Stomach (tissue), 9 donors: ENCODE results near the gene CARHSP1. TPM values are rescaled to one million over a fixed set of nuclear protein-coding genes. Genes with fewer than 3 reads are reported as not detected.
"Not testable (repeated sequence)": the region's sequence is repeated elsewhere in the genome, so short reads cannot be mapped to it uniquely, and the experiment has no call there.

Experiments
- DNase-seq, 2 donors: peaks; one replicate each; pipeline versions ENCODE4 v3.0.0 to v3.0.0-alpha.2; 2013 to 2019
- H3K27ac ChIP-seq, 5 donors: fragments of 200-600 bp in 4 of 5; sonication (generic) in 4 of 5; one replicate each; pipeline ENCODE4 v1.5.1; 2013 to 2019; ENCODE audit warnings: mild to moderate bottlenecking in 1 of 5, moderate library complexity in 1 of 5
- H3K27me3 ChIP-seq, 3 donors: fragments of 200-600 bp; sonication (generic); one replicate each; pipeline ENCODE4 v1.5.1; 2017 to 2019; ENCODE audit warnings: mixed run types in 1 of 3
- H3K36me3 ChIP-seq, 4 donors: fragments of 200-600 bp; sonication (generic); 1 replicate in 3 of 4; 2 replicates in 1 of 4; pipeline ENCODE4 v1.5.1; 2016 to 2019
- H3K4me1 ChIP-seq, 4 donors: fragments of 200-600 bp; sonication (generic); one replicate each; pipeline ENCODE4 v1.5.1; 2016 to 2019
- H3K4me3 ChIP-seq, 4 donors: fragments of 200-600 bp; sonication (generic) in 3 of 4; one replicate each; pipeline ENCODE4 v1.5.1; 2016 to 2019; ENCODE audit warnings: mild to moderate bottlenecking in 1 of 4
- H3K9me3 ChIP-seq, 4 donors: fragments of 200-600 bp; sonication (generic); one replicate each; pipeline ENCODE4 v1.5.1; 2016 to 2019
- EP300 ChIP-seq: sonication (generic); formaldehyde crosslinking; IDR thresholded peaks from one replicate; pipeline ENCODE4 v1.6.1; 2017; ENCODE audit warnings: antibody characterized with exemption
- POLR2A ChIP-seq, 4 donors: fragments of 450-650 bp; IDR thresholded peaks; one replicate each; pipeline ENCODE4 v1.6.1; 2016; ENCODE audit warnings: antibody characterized with exemption in 4 of 4, control low read depth in 2 of 4, mild to moderate bottlenecking in 1 of 4, moderate library complexity in 1 of 4
- POLR2AphosphoS5 ChIP-seq, 3 donors: sonication (generic); formaldehyde crosslinking; IDR thresholded peaks; one replicate each; pipeline ENCODE4 v1.6.1; 2016; ENCODE audit warnings: antibody characterized with exemption in 3 of 3
- WGBS, 5 donors: extraction: QIAGEN DNeasy Blood & Tissue Kit in 3 of 5; methylation state at CpG; one replicate each; pipeline versions ENCODE4 v1.1.5 to v1.1.7; 2013 to 2018; 5-methylcytosine and 5-hydroxymethylcytosine counted together
- intact Hi-C: fragments of 100-400 bp; cut with DNase I; formaldehyde crosslinking; loops from one replicate; pipeline ENCODE4 v1.15.1; 2023; ENCODE audit warnings: low total_unique reads
- polyA plus RNA-seq, 3 donors: library from polyadenylated mRNA; stranded (reverse); fragments of 200-250 nt; gene quantifications; one replicate each; pipeline ENCODE4 v1.2.3, GENCODE V29; 2013
- total RNA-seq, 5 donors: library from RNA; depleted of rRNA; stranded (reverse); fragments of >200 nt; gene quantifications; one replicate each; pipeline versions ENCODE4 v1.1.0 to v1.2.3, GENCODE V29; 2014 to 2016
- TF ChIP-seq, protein P1 (sequence below), 7 experiments: fragments of 450-650 bp in 4 of 7; fragments of 200-600 bp in 3 of 7; sonication (generic) in 3 of 7; IDR thresholded peaks; one replicate each; pipeline ENCODE4 v1.5.1; 2016 to 2019; ENCODE audit warnings: antibody characterized with exemption in 7 of 7, control low read depth in 2 of 7, mild to moderate bottlenecking in 1 of 7
- donor health status: healthy with polysubstance abuse.
- donor health status: Bipolar disorder and iron deficiency.
- donor health status: healthy.

Gene CARHSP1
- total and polyA plus RNA-seq, 8 donors, result 2.0 to 190 (median 58.5) TPM

DNA sequence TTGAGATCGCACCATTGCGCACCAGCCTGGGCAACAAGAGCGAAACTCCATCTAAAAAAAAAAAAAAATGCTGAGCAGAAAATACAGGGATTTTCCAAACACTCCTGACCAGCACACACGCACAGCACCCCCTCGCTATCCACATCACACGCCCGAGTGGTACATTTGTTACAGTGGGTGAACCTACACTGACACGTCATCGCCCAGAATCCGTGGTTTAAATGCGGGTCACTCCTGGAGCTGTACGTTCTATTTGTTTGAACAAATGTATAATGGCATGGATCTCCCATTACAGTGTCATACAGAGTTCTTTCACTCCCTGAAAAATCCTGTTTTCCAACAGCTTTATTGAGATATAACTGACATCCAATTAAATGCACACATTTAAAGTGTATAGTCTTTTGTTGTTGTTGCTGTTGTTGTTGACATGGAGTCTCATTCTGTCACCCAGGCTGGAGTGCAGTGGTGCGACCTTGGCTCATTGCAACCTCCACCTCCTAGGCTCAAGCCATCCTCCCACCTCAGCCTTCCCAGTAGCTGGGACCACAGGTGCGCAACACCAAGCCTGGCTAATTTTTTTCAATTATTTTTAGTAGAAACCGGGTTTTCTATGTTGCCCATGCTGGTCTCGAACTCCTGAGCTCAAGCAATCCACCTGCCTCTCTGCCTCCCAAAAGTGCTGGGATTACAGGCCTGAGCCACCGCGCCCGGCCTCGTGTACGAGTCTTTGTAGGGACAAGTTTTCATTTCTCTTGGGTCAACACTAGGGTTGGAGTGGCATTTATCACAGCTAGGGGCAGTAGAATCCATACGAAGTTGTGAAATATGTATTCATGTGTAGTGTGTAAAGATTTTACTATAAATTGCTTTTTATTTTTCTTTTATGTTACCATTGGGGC lies 4.4 kb upstream of the CARHSP1 start:
- 82 to 89% (median 85%) methylated on average over 22 of the region's 22 CpGs for WGBS, 5 donors
- DNase-seq, result no peak
- Histone ChIP-seq H3K4me3 (no peak overlapping the region), H3K27me3 (no peaks in the 10 kb centered on the region), H3K4me1 (peaks cover 0 to 27% (median 19%) of the 10 kb centered on the region in 4 donors), H3K36me3 (no peaks in the 10 kb centered on the region), H3K27ac (no peak overlapping the region), H3K9me3 (no peaks in the 10 kb centered on the region)
- TF ChIP-seq, protein P1, sequence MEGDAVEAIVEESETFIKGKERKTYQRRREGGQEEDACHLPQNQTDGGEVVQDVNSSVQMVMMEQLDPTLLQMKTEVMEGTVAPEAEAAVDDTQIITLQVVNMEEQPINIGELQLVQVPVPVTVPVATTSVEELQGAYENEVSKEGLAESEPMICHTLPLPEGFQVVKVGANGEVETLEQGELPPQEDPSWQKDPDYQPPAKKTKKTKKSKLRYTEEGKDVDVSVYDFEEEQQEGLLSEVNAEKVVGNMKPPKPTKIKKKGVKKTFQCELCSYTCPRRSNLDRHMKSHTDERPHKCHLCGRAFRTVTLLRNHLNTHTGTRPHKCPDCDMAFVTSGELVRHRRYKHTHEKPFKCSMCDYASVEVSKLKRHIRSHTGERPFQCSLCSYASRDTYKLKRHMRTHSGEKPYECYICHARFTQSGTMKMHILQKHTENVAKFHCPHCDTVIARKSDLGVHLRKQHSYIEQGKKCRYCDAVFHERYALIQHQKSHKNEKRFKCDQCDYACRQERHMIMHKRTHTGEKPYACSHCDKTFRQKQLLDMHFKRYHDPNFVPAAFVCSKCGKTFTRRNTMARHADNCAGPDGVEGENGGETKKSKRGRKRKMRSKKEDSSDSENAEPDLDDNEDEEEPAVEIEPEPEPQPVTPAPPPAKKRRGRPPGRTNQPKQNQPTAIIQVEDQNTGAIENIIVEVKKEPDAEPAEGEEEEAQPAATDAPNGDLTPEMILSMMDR (IDR thresholded peaks at IDR 0.05), result no peak
- TF ChIP-seq POLR2AphosphoS5 (IDR thresholded peaks at IDR 0.05) (no peak), POLR2A (IDR thresholded peaks at IDR 0.05) (no peak), EP300 (no peak)
- intact Hi-C loops, result no loop called here

DNA sequence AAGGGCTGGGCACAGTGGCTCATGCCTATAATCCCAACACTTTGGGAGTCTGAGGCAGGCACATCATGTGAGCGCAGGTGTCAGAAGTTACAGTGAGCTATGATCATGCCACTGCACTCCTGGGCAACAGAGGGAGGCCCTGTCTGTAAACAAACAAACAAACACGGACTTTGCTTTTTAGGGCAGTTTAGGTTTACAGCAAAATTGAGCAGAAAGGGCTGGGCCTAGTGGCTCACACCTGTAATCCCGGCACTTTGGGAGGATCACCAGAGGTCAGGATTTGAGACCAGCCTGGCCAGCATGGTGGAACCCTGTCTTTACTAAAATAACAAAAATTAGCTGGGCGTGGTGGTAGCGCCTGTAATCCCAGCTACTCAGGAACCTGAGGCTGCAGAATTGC lies 3.3 kb upstream of the CARHSP1 start:
- intact Hi-C loops, result no loop called here
- H3K36me3 ChIP-seq, result no peaks in the 10 kb centered on the region
- no peak for DNase-seq
- no peaks in the 10 kb centered on the region for H3K9me3 ChIP-seq
- H3K4me3 ChIP-seq, result no peak overlapping the region
- WGBS, 5 donors, result 86 to 94% (median 90%) methylated on average over 5 of the region's 5 CpGs
- H3K4me1 ChIP-seq, result peaks cover 1 to 39% (median 26%) of the 10 kb centered on the region in 4 donors
- no peak overlapping the region for H3K27ac ChIP-seq
- TF ChIP-seq, protein P1 (IDR thresholded peaks at IDR 0.05), result no peak
- TF ChIP-seq EP300 (no peak), POLR2AphosphoS5 (IDR thresholded peaks at IDR 0.05) (no peak), POLR2A (IDR thresholded peaks at IDR 0.05) (no peak)
- H3K27me3 ChIP-seq, result no peaks in the 10 kb centered on the region

- peak overlapping the region in 3 of 5 donors; percentile 91 to 94 (median 91) for H3K27ac ChIP-seq
- H3K27me3 ChIP-seq, H3K36me3 ChIP-seq, DNase-seq, H3K9me3 ChIP-seq, intact Hi-C loops: not testable (repeated sequence)
- peak overlapping the region in 1 of 4 donors; percentile 66 for H3K4me3 ChIP-seq
- H3K4me1 ChIP-seq, result peaks cover 23 to 60% (median 47%) of the 10 kb centered on the region in 4 donors
- 90 to 94% (median 93%) methylated on average over 10 of the region's 10 CpGs for WGBS, 5 donors
These were observed 1.1 kb upstream of the CARHSP1 start for GRCh38 chr16:8869988-8870241.

- Histone ChIP-seq H3K9me3 (no peaks in the 10 kb centered on the region), H3K27me3 (no peaks in the 10 kb centered on the region), H3K4me1 (peaks cover 28 to 65% (median 53%) of the 10 kb centered on the region in 4 donors), H3K27ac (peak overlapping the region; percentile 62 to 94 (median 91)), H3K36me3 (no peaks in the 10 kb centered on the region), H3K4me3 (peak overlapping the region; percentile 61 to 76 (median 70))
- TF ChIP-seq EP300 (no peak), POLR2AphosphoS5 (IDR thresholded peaks at IDR 0.05) (peak in 1 of 3 donors; percentile 2)
- intact Hi-C loops, result no loop called here
- WGBS, 5 donors, result 17 to 26% (median 23%) methylated on average over 26 to 37 of the region's 37 CpGs
- DNase-seq, result peak in 1 of 2 donors; percentile 57
These were observed 594 bp upstream of the CARHSP1 start for GRCh38 chr16:8869212-8869987.

- Histone ChIP-seq H3K9me3 (no peaks in the 10 kb centered on the region), H3K4me1 (peaks cover 42 to 80% (median 67%) of the 10 kb centered on the region in 4 donors), H3K27me3 (no peaks in the 10 kb centered on the region), H3K36me3 (no peaks in the 10 kb centered on the region), H3K4me3 (peak overlapping the region; percentile 61 to 76 (median 70)), H3K27ac (peak overlapping the region; percentile 86 to 95 (median 91))
- no peak for TF ChIP-seq POLR2A (IDR thresholded peaks at IDR 0.05)
- TF ChIP-seq, protein P1 (IDR thresholded peaks at IDR 0.05), result no peak
- no peak for DNase-seq
- WGBS, 5 donors, result 0 to 1% (median 0%) methylated on average over 16 of the region's 16 CpGs
- intact Hi-C loops, result no loop called here
These were observed 832 bp downstream of the CARHSP1 start for GRCh38 chr16:8867932-8868415.
